NCI-H2171 (cell line): Measurements from ENCODE around the gene FAM81B.

Experiments
- DNase-seq: peaks from one replicate; lab custom pipeline; 2025; lab: John Stamatoyannopoulos, UW

FAM81B gene

GRCh38 chr5:95471942-95472341, 80.8 kb downstream of the FAM81B start:
- DNase-seq, result no peak

DNA sequence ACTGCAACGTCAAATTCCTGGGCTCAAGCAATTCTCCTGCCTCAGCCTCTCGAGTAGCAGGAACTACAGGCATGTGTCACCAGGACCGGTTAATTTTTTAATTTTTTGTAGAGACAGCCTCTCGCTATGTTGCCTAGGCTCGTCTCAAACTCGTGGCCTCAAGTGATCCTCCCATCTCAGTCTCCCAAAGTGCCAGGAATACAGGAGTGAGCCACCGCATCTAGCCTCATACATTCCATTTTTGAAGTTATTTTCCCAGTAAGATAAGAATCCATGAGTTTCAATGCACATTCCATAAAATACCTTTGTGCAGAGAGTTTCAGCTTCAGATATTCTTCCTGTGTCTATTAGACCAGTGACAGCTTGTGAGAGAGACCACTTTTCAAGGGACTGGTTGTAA, 93.3 kb downstream of the FAM81B start:
- no peak for DNase-seq

GRCh38 chr5:95486191-95486590, 95.0 kb downstream of the FAM81B start:
- DNase-seq, result no peak

- no peak for DNase-seq
Observed at GRCh38 chr5:95487880-95488279, 96.7 kb downstream of the FAM81B start.
